HCT116 (cell line): ENCODE data around the gene LAYN. TPM values are rescaled to one million over a fixed set of nuclear protein-coding genes. Genes with fewer than 3 reads are reported as not detected.

ENCODE experiments used
- ATAC-seq: fragments of 200-7000 bp; cut with Tn5 transposase; 2 replicates; pipeline ENCODE4 v1.9.1; 2020; ENCODE audit warnings: mild to moderate bottlenecking, moderate library complexity
- BruUV-seq: library from RNA; stranded (reverse); fragments of 400-500 nt; replicated peaks from 2 replicates; lab custom pipeline; 2021; lab: Mats Ljungman, UMichigan
- CTCF ChIA-PET: fragments of 300-600 bp; sonication (Branson Sonifier 250); formaldehyde crosslinking; loops from one replicate; lab custom pipeline; 2021; ENCODE audit warnings: antibody characterized with exemption; lab: Charles Lee
- POLR2A ChIA-PET: fragments of 300-600, 350-600 bp; sonication (Branson Sonifier 250); formaldehyde crosslinking; loops from one replicate; lab custom pipeline; 2021; ENCODE audit warnings: antibody characterized with exemption; lab: Charles Lee
- RAD21 ChIA-PET, 2 experiments: fragments of 300-600 bp; sonication (Branson Sonifier 250); formaldehyde crosslinking; loops; one replicate each; lab custom pipeline; 2023; ENCODE audit warnings: low total read pairs in 2 of 2; ENCODE audit not compliant: uncharacterized antibody in 2 of 2, unreplicated experiment in 2 of 2, low non-redundant PET in 1 of 2; lab: Charles Lee
- DNase-seq: peaks from one replicate; pipeline ENCODE4 v3.0.0-alpha.2; 2010; ENCODE audit warnings: low read depth, low spot score
- H2AFZ ChIP-seq: fragments of 200-600 bp; shearing (Covaris generic), sonication (generic); 2 replicates; pipeline ENCODE4 v1.6.1; 2017; ENCODE audit warnings: low read depth, mixed run types, mixed read lengths, antibody characterized with exemption, low read length; ENCODE audit not compliant: poor library complexity, severe bottlenecking
- H3K27ac ChIP-seq: 2 replicates; pipeline ENCODE4 v1.5.1; 2012; ENCODE audit warnings: low read depth, low read length
- H3K27me3 ChIP-seq: fragments of 200-600 bp; sonication (generic); 2 replicates; pipeline ENCODE4 v1.6.1; 2016; ENCODE audit warnings: mixed run types, low read length, mixed read lengths; ENCODE audit not compliant: insufficient read depth
- H3K36me3 ChIP-seq, 2 experiments: fragments of 200-500 bp in 1 of 2; fragments of 200-600 bp in 1 of 2; sonication (Bioruptor generic) in 1 of 2; sonication (generic) in 1 of 2; 2 replicates each; pipeline versions ENCODE4 v1.5.1 to v1.6.1; 2014 to 2016; ENCODE audit warnings: low read length in 2 of 2, inconsistent platforms in 1 of 2, mixed read lengths in 1 of 2, mixed run types in 1 of 2; ENCODE audit not compliant: insufficient read depth in 2 of 2, control insufficient read depth in 1 of 2
- H3K4me1 ChIP-seq, 2 experiments: fragments of 200-600 bp in 1 of 2; sonication (generic) in 1 of 2; 2 replicates each; pipeline versions ENCODE4 v1.5.1 to v1.6.1; 2012 to 2017; ENCODE audit warnings: low read length in 2 of 2, inconsistent platforms in 1 of 2, mild to moderate bottlenecking in 1 of 2, mixed read lengths in 1 of 2, mixed run types in 1 of 2, moderate library complexity in 1 of 2; ENCODE audit not compliant: insufficient read depth in 2 of 2, control insufficient read depth in 1 of 2
- H3K4me2 ChIP-seq: fragments of 200-600 bp; sonication (generic); 2 replicates; pipeline ENCODE4 v1.6.1; 2017; ENCODE audit warnings: mixed run types, low read length, mixed read lengths
- H3K4me3 ChIP-seq, 2 experiments: fragments of 200-600 bp in 1 of 2; sonication (generic) in 1 of 2; replicated peaks in 1 of 2; 2 replicates each; pipeline ENCODE4 v1.5.1; 2011 to 2016; ENCODE audit warnings: low read length in 2 of 2, control low read depth in 1 of 2, low read depth in 1 of 2, mild to moderate bottlenecking in 1 of 2, mixed read lengths in 1 of 2, mixed run types in 1 of 2
- H3K79me2 ChIP-seq: fragments of 200-600 bp; sonication (generic); 2 replicates; pipeline ENCODE4 v1.6.1; 2017; ENCODE audit warnings: mild to moderate bottlenecking, mixed run types, low read length, moderate library complexity, mixed read lengths; ENCODE audit not compliant: insufficient read depth
- H3K9ac ChIP-seq: fragments of 200-600 bp; sonication (generic); 2 replicates; pipeline ENCODE4 v1.6.1; 2016; ENCODE audit warnings: low read length, mixed read lengths
- H3K9me2 ChIP-seq: fragments of 200-600 bp; sonication (generic), shearing (Covaris generic); 2 replicates; pipeline ENCODE4 v1.6.1; 2017; ENCODE audit warnings: mixed run types, mild to moderate bottlenecking, moderate library complexity; ENCODE audit not compliant: insufficient read depth
- H3K9me3 ChIP-seq, 2 experiments: fragments of 200-500 bp in 1 of 2; fragments of 200-600 bp in 1 of 2; sonication (Bioruptor generic) in 1 of 2; sonication (generic) in 1 of 2; 2 replicates each; pipeline ENCODE4 v1.6.1; 2014 to 2017; ENCODE audit warnings: low read length in 2 of 2, mixed read lengths in 2 of 2, inconsistent platforms in 1 of 2, low read depth in 1 of 2, mild to moderate bottlenecking in 1 of 2, mixed run types in 1 of 2, moderate library complexity in 1 of 2; ENCODE audit not compliant: control insufficient read depth in 1 of 2, insufficient read depth in 1 of 2
- H4K20me1 ChIP-seq: fragments of 200-600 bp; sonication (generic), shearing (Covaris generic); 2 replicates; pipeline ENCODE4 v1.6.1; 2017; ENCODE audit warnings: mixed run types, mild to moderate bottlenecking, moderate library complexity; ENCODE audit not compliant: insufficient read depth
- EZH2 ChIP-seq: fragments of 200-600 bp; sonication (generic); IDR thresholded peaks from 2 replicates; pipeline ENCODE4 v1.6.1; 2017; ENCODE audit warnings: antibody characterized with exemption, mixed run types
- FOSL1 ChIP-seq: IDR thresholded peaks from 2 replicates; pipeline ENCODE4 v1.6.1; 2012; ENCODE audit warnings: low read depth
- POLR2AphosphoS5 ChIP-seq: IDR thresholded peaks from 2 replicates; pipeline ENCODE4 v1.6.1; 2011; ENCODE audit warnings: mild to moderate bottlenecking, low read depth, low read length, moderate library complexity
- SIN3A ChIP-seq: IDR thresholded peaks from 2 replicates; pipeline ENCODE4 v1.6.1; 2012; ENCODE audit warnings: low read depth
- YY1 ChIP-seq: IDR thresholded peaks from 2 replicates; pipeline ENCODE4 v1.6.1; 2011; ENCODE audit warnings: low read length, low read depth, moderate library complexity, mild to moderate bottlenecking; ENCODE audit not compliant: insufficient replicate concordance; ENCODE audit errors: extremely low read depth
- ZFX ChIP-seq: fragments of 450-650 bp; IDR thresholded peaks from 2 replicates; pipeline ENCODE4 v1.6.1; 2017
- ZNF274 ChIP-seq: fragments of 200-500 bp; sonication (Bioruptor generic); IDR thresholded peaks from 2 replicates; pipeline ENCODE4 v1.6.1; 2014; ENCODE audit warnings: mild to moderate bottlenecking, low read depth, low read length, inconsistent platforms
- intact Hi-C: fragments of 100-400 bp; cut with micrococcal nuclease; formaldehyde crosslinking; loops from 2 replicates; pipeline ENCODE4 v1.10.0; 2022
- total RNA-seq: library from RNA; stranded (reverse); gene quantifications from one replicate; pipeline ENCODE4 v1.2.1, GENCODE V29; 2021; ENCODE audit not compliant: unreplicated experiment

Gene LAYN
- total RNA-seq, 1 experiment from 2014 or later = not detected

GRCh38 chr11:111566324-111566723 is 25.8 kb downstream of the LAYN start:
- no peak overlapping the region for H3K27ac ChIP-seq
- H4K20me1 ChIP-seq = no peaks in the 10 kb centered on the region
- H3K36me3 ChIP-seq = no peaks in the 10 kb centered on the region
- H3K9me2 ChIP-seq = no peaks in the 10 kb centered on the region
- no peaks in the 10 kb centered on the region for H3K9me3 ChIP-seq
- H3K4me2 ChIP-seq = no peak overlapping the region
- no peaks in the 10 kb centered on the region for H3K79me2 ChIP-seq
- no peak overlapping the region for H3K4me3 ChIP-seq
- no peak overlapping the region for H3K9ac ChIP-seq
- ChIA-PET CTCF (interaction anchor here (1.0 to 2.8 kb wide), 3 partner anchors 211 to 277 kb away, joined by 4 to 9 read pairs (median 7); no protein-coding TSS in a partner anchor), RAD21 (no interaction called here), POLR2A (no interaction called here)
- DNase-seq = no peak
- TF ChIP-seq EZH2 (no peak), ZFX (no peak), YY1 (no peak), FOSL1 (no peak), ZNF274 (no peak), POLR2AphosphoS5 (no peak)
- intact Hi-C loops = loop anchor here (10.0 kb wide), 1 partner anchor 1718 kb away; no protein-coding TSS in a partner anchor
- no peak overlapping the region for H2AFZ ChIP-seq
- H3K27me3 ChIP-seq = no peaks in the 10 kb centered on the region
- no TSS peak for BruUV-seq
- ATAC-seq = no peak
- H3K4me1 ChIP-seq = peaks cover 0 to 7% of the 10 kb centered on the region in 2 experiments; a peak in 1 of 4 replicates

- H3K4me3 ChIP-seq = no peak overlapping the region
- ChIA-PET POLR2A (no interaction called here), RAD21 (no interaction called here), CTCF (no interaction called here)
- TF ChIP-seq SIN3A (no peak), ZFX (no peak)
- no peak overlapping the region for H3K27ac ChIP-seq
- BruUV-seq = no TSS peak
- ATAC-seq (no peak), DNase-seq (no peak)
- no peaks in the 10 kb centered on the region for H3K4me1 ChIP-seq
- H3K9ac ChIP-seq = no peak overlapping the region
- H3K4me2 ChIP-seq = no peak overlapping the region
- no peak overlapping the region for H2AFZ ChIP-seq
- no peaks in the 10 kb centered on the region for H4K20me1 ChIP-seq
- H3K36me3 ChIP-seq = no peaks in the 10 kb centered on the region
- H3K79me2 ChIP-seq = no peaks in the 10 kb centered on the region
- intact Hi-C loops = loop anchor here (10.0 kb wide), 1 partner anchor 1715 kb away; no protein-coding TSS in a partner anchor
- no peaks in the 10 kb centered on the region for H3K27me3 ChIP-seq
- no peaks in the 10 kb centered on the region for H3K9me2 ChIP-seq
- H3K9me3 ChIP-seq = no peaks in the 10 kb centered on the region
Observed at GRCh38 chr11:111569476-111569875, 29.0 kb downstream of the LAYN start.
